Stimulated activated CD8-positive, alpha-beta memory T cell treated with anti-CD3 and anti-CD28 coated beads, Interleukin-4, amount 100 ng/mL, for 1 hour (primary cell): Measurements from ENCODE around the gene SPATS2.
"Not testable (repeated sequence)": the region's sequence is repeated elsewhere in the genome, so short reads cannot be mapped to it uniquely, and the experiment has no call there.

Experiments
- DNase-seq, 2 donors: peaks; one replicate each; pipeline ENCODE4 v3.0.0-alpha.2; 2020; ENCODE audit warnings: low read depth in 2 of 2, low spot score in 1 of 2

SPATS2 gene

DNA sequence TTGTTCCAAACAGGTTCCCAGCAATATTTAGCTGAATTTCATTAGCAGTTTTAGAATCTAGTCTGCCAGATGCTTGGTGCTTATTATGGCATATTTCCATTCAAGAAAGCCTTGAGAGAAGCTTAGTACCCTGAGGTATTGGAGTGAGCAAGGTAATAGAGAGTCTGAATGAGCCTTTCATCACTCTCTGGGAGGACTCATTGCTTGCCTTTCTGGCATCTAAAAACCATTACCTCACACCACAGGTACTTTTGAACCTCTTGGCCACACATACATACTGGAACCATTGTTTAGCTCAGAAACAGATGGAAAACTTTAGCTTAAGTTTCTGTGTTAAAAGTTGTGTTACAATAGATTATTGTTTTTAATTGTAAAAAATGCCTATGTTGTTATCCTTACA is 144.1 kb downstream of the SPATS2 start:
- no peak for DNase-seq

DNA sequence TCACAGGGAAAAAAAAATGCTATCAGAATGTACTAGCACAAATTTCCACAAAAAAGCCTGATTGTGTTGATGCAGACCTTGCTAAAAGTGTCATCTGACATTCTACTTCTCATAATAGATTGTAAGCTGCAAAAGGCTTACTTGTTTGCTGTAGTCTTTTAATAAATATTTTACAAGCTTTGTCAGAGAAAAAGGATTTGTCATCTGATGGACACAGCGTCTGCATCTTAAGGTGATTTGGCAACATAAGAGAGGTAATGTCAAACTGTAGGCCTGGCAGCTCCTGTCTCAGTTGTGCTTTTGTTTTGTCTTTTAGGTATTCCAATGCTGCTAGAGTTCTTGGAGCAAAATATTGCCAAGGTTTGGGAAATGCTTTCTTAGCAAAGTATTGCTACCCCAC is 145.3 kb downstream of the SPATS2 start:
- no peak for DNase-seq

DNA sequence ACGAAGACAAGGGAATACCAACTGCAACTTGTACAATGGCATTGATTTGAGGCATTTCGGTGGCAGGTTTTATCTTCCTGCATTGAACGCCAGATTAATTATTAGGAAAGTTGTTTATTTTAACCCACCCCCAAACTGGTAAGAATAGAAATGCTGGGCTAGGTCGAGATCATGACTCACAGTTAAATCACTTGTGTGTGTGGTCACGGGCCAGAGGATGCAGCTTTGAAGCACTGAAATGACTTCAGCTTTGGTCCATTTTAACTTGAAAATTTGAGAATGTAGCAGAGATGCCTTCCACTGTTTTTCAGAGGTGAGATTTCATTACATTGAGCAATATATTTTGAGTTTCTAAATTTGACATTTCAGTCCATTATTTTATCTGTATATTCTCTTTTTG is 148.0 kb downstream of the SPATS2 start:
- DNase-seq, result no peak

DNA sequence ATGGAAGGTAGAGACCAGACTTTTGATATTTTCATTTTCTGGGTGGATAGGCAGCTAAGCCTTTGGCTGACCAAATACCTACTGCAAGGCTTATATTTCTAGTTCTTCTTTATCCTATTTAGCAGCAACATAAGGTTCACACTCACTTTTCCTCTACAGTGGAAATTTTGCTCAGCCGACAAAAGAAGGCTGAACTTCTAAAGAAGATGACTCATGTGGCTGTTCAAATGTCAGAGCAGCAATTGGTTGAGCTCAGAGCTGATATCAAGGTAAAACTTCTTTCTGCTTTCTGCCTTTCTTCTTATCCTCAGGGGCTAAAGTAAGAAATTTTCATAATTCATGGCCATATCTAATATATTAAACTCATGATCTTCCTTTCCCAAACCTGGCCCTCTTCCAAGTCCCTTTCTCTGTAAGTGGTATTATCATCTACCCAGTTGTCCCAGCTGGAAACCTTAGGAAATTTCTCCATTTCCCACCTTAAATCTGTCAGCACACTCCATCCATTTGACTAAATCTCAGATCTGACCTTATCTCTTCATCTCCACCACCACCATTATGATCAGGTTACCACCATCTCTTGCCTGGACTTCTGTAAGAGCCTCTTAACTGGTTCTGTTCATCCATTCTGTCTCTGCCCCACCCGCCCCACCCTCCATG is 151.8 kb downstream of the SPATS2 start:
- DNase-seq, result no peak

DNA sequence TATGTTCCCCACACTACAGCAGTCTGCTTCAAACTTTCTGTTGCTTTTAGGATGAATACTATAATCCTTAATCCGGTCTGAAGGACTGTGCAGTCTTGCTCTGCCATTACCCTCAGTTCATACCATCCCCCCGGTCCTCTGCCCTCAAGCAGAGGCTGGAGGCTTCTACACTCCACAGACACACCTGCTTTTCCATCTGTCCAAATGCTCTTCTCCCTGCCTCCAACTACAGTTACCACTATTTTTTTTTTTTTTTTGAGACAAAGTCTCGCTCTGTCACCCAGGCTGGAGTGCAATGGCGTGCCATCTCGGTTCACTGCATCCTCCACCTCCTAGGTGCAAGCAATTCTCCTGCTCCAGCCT is 152.3 kb downstream of the SPATS2 start:
- DNase-seq, result no peak

DNA sequence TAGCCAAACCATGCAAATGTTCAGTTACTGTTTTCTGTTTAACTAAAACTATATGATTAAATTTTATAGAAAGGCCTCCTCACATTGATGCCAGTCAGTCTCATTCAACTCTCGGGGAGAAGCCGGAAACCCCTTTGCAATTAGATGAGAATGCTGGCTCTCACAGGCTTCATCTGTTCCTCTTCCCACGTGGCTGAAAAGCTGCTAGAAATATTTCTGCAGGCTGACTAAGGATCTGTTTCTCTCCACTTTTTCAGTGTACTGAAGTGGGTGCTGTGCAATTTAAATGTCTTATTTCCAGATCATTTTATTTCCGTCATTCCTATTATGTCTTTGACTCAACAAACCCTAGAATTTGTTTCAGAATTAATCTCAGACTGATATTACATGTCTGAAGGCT is 154.1 kb downstream of the SPATS2 start:
- no peak for DNase-seq

DNA sequence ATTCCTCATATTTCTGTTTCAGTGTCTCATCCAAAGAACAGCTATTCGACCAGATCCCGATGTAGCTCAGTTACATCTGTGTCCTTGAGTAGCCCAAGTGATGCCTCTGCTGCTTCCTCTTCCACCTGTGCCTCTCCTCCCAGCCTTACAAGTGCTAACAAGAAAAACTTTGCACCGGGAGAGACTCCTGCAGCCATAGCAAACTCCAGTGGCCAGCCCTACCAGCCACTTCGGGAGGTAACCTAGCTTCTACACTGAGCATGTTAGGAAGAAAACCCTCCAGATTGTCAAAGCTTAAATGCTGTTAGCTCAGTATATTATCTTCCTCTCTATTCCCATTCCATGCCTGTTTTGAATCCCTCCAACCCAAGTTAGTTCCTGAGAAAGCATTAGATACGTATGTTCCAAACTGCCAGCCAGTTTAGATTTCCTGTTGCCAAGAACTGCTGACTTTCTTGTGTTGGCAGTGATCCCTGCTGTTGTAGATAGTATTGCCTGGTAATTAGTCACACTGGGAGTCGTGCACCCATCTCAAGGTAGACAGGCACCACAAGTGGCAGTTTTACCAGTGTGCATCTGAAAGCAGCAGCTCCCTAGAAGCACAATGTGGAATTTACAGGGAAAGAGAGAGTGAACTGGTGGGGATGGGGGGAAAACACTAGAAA is 157.5 kb downstream of the SPATS2 start:
- DNase-seq, result no peak

DNA sequence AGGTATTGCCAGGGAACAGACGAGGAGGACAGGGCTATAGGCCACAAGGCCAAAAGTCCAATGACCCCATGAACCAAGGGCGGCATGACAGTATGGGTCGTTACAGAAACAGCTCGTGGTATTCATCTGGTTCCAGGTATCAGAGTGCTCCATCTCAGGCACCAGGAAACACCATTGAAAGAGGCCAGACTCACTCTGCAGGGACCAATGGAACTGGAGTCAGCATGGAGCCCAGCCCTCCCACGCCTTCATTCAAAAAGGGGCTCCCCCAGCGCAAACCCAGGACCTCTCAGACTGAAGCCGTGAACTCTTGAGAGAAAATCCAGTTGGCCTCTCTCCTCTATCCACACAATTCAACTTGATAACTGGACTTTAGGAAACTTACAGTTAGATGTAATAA is 158.7 kb downstream of the SPATS2 start:
- DNase-seq, result no peak

DNA sequence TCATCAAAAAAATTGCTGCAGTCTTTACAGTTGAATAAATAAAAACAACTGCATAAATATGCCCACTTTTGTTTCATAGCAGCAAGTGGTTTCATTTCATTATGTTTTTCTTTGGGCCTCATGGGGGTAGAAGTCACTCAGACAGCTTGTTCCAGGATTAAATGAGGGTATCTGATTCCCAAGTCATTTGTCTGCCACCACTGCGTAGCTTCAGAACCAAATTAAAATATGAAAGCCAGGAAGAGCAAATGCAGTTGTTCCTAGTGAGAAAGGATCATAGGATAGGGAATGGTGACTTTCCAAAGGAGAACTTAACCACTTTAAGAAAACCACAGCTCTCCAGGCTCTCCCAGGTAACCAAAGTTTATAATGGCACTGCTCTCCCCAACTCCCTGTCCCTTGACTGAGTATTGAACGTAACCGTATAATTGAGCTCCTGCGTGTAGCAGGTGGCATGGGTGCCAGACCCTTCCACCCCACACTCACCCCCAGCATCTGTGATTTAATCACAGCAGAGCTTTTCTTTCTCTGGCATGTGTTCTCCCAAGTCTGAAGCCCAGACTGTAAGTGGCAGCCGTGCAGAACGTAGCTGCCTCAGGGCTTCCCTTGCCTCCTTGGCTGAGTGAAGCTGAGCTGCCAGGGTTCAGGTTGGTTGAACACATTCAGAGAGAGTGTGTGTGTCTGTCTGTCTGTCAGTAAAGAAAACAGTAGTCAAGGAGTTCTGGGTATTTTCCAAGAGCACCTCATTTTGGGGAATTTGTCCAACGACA is 160.3 kb downstream of the SPATS2 start:
- DNase-seq, result no peak

DNA sequence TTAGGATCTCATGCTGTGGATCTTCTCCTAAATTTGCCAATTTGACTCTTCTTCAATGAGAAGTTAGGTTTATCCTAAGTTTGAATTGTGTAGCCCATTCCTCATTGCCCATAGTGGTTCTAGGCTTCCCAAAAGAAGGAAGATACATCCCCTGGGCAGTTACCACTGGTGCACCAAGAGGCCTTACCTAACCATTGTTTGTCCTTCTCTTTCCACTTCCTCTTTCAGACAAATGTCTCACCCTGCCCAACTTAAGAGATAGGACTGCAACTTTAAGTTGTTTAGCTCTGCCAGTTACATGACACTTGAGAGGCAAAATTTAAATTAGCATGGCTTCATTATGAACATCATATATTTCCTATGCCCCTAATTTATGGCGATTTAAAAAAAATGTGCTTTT is 162.2 kb downstream of the SPATS2 start:
- no peak for DNase-seq

DNA sequence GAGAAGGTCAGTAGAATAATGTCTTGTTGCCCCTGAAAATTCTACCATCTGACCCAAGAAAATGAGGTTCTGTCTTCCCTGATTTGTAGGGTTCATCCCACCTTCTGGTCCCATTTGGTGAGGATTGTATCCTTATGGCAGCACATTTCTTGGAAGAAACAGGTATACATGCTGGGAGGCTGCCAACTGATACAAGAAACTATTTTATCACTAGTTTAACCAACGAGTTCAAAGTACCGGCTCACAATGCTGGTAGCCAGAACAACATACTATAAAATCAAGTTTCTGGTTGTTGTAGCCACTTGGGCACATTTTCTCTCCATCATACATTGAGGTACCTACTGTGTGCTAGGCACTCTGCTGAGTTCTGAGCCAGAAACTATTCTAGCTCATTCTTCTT is 164.5 kb downstream of the SPATS2 start:
- no peak for DNase-seq

DNA sequence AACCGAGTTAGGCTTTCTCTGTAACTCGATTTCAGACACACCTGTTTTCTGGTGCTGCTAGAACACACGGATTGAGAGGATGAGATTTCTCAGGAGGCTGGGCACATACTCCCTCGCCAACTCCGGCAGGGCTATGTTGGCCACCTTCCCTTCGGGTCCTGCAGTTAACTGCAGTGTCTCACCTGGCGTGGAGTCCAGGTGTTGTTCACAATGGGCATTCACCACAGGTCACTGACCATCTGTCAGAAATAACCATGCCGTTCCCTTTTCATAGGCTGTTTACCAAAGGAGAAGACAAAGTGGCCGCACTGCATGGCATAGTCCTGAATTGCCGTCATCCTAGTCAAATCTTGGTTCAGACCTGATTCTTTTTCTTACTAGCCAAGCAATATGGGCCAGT is 166.1 kb downstream of the SPATS2 start:
- DNase-seq, result no peak

DNA sequence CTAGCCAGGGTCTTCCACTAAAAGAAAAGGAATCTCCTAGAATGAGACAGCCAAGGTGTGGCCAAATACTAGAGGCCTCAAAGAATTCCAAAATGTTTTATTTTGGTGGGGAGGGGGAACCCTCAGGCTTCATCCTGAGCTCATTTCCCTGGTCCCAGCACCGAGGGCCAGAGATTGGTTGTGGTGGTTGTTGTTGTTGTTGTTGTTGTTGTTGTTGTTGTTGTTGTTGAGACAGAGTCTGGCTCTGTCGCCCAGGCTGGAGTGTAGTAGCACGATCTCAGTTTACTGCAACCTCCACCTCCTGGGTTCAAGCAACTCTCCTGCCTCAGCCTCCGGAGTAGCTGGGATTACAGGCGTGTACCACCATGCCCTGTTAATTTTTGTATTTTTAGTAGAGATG is 166.9 kb downstream of the SPATS2 start:
- not testable (repeated sequence) for DNase-seq

DNA sequence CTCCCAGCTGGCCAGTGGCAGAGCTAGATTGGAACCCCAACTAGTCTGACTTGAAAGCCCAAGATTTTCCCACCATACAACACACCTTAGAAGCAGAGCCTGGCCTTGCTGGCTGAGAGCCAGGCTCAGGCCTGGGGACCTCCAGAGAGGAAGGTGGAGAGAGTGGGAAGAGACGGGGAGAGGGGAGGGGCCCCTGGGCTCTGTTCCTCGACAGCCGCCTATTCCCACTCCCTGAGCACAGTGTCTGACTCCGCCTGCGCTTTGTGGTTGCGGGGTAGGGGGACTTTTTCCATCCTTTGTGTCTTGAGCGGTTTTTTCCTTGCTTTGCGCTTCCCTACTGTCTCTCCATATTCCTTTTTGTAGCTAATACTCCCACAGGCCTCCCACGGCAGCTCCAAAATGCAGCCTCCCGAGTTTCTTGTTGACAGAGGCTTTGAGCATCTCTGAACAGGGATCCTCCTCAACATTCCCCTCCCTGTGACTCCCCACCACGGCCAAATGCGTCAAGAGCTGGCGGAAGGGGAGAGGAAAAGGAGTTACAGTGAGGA is 167.5 kb downstream of the SPATS2 start:
- DNase-seq, result no peak

DNA sequence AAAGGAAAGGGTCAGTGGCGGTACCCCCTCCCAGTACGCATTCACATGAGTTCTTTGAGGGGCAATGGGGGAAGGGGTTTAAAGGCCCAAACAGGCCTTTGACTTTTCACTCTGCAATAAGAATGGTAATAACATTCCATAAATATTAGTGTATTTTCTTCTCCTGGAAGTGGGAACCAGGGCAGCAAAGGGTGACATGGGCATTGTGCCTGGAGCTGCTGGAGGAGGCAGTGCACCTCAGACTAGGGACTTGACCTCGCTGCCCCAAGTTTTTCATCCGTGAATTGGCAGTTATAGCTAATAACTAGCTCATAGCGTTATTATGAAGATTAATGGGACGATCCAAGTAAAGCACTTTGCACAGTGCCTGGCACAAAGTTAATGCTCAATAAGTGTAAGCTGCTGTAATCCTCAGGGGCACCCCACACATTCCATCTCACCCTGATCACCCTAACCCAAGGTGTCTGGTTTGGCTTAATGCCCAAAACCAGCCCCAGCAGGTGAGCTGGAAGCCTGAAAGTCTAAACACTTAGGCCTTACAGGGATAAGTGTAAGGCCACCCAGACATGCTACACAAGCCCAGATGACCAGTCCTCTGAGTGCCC is 168.8 kb downstream of the SPATS2 start:
- DNase-seq, result no peak

DNA sequence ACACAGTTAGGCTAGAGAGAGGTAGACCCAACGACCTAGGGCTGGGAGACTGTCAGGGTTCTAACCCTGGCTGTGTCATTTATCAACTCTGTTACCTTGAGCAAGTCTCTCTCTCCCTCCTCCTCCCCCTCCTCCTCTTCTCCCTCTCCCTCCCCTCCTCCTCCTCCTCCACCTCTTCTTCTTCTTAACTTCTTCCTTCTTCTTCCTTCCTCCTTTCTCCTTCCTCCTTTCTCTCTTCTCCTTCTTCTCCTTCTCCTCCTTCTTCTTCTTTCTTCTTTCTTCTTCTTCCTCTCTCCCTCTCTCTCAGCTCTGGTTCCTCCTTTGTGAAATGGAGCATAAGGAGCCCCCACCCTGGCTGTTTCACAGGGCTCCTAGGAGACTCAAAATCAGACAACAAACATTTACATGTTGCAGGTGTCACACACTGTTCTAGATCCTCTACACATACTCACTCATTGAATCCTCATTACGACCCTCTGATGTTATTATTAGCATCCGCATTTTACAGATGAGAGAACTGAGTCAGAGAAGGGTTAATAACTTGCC is 169.3 kb downstream of the SPATS2 start:
- no peak for DNase-seq

DNA sequence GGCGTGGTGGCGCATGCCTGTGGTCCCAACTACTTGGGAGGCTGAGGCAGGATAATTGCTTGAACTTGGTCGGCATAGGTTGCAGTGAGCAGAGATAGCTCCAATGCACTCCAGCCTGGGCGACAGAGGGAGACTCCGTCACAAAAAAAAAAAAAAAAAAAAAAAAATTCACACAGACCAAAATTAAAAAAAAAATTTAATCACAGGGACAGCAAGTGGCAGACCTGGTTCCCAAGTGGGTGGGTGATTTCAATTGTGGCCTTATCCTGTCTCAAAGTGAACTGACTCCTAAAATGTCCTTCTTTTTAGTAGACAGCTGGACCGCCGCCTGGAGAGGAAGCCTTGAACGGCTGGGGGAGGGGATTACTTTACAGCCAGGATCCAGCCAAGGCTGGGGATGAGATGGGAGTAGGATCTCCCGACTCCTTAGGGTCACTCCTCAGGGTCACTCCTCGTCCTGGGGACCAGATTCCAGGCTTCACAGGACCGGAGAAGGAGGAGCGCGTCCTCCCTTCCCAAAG is 170.0 kb downstream of the SPATS2 start:
- no peak for DNase-seq

DNA sequence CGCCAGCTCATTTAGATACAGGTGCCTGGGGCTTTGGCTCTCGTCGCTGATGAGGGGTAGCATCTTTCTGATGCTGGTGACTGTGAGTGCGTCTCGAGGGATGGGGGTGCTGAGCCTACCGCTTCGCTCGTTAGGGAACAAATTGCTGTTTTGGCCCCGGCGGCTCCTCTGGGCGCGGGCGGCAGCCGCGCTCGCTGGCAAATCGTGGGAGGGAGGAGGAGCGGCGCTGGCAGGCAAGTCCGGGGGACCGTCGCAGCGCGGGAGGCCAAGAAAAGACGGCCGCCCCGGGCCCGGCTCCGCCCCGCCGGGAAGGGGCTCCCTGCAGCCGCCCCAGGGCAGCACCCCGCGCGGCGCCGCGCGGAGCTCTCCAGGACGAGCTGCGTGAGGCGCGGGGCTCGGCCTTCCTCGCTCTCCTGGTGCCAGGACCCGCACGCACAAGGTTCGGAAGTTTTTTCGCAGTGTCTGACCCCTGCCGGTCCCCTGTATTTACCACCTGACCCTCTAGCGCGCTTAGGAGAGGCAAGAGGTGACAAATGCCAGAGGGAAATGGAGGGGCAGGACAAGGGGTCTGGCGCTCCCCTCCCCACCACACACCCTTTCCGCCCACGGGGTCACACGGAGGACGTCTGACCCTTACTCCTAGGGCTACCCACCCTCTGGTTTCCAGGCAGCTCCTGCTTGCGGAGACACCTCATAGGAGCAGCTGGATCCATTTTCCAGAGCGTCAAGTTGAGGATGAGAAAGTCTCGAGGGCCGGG is 170.7 kb downstream of the SPATS2 start:
- no peak for DNase-seq

DNA sequence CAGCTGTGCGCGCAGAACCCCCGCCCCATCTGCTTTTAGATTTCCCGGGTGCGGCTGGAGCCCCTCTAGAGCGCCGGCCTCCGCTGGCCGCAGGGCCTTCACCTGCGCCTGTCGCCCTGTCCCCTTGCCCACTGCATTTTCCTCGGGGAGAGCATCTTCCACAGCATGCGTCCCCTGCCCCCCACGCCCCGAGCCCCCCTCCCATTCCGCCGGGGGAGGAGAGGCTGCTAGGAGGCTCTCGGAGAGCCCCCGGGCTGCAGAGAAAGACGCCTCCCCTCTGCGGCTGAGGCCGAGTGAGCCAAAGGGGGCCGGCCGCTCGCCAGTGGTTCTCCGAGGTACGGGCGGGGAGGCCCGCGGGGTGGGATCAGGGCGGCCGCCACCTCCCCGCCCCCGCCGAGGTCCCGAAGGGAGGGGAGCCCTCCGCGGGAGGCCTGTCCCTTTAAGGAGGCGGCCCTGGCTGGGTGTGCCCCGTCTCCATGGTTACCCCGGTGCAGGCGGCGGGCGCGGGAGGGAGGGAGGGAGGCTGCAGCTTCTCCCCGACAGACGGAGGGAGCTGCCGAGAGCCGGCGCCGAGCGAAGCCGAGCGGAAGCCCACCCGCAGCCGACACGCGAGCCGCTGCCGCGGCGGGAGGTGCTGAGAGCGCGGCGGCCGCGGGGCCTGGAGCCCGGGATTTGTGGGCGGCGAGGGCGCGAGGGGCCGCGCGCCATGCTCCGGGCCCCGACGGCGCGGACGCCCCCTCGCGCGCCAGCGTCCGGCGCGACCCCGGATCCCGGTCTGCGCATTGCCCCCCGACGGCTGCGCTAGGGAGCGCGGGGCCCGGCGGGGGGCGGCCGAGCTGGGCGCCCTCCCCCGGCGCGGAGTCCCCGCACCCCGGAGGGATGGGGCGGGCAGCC is 171.5 kb downstream of the SPATS2 start, which contains the start of gene KCNH3:
KCNH3 (plus strand) TSS at position 521 of the 894 bp plus-strand sequence. CDS start 387 bp downstream, outside the sequence.
- DNase-seq, result peak; percentile 75 to 82
